Suppressor macrophage (primary cell): ENCODE results near the gene KLK6.
"Not testable (repeated sequence)": the region's sequence is repeated elsewhere in the genome, so short reads cannot be mapped to it uniquely, and the experiment has no call there.

Source experiments
- DNase-seq, 4 experiments: peaks; one replicate each; pipeline ENCODE4 v3.0.0-alpha.2; 2020 to 2022

The KLK6 gene

GRCh38 chr19:50984416-50984815 lies 15.0 kb upstream of the KLK6 start:
- DNase-seq: not testable (repeated sequence)

- DNase-seq: no peak
These were observed 14.4 kb upstream of the KLK6 start, which contains the start of gene KLK7 for GRCh38 chr19:50983625-50984292. Gene KLK7 (minus strand): TSS chr19:50983917. CDS start chr19:50982399, 1,518 bp downstream.

GRCh38 chr19:50982186-50982585 lies 12.8 kb upstream of the KLK6 start:
- no peak for DNase-seq

- no peak for DNase-seq
These were observed 12.3 kb upstream of the KLK6 start for GRCh38 chr19:50981587-50982146.

GRCh38 chr19:50980208-50980607 lies 10.8 kb upstream of the KLK6 start:
- DNase-seq: no peak

- DNase-seq: no peak
These were observed 10.4 kb upstream of the KLK6 start for GRCh38 chr19:50979758-50980157.

GRCh38 chr19:50978772-50979390 lies 9.5 kb upstream of the KLK6 start:
- DNase-seq: no peak

GRCh38 chr19:50977626-50978025 lies 8.2 kb upstream of the KLK6 start:
- DNase-seq: no peak

GRCh38 chr19:50975766-50976165 lies 6.4 kb upstream of the KLK6 start:
- DNase-seq: no peak

- no peak for DNase-seq
These were observed 5.5 kb upstream of the KLK6 start for GRCh38 chr19:50974702-50975556.

- no peak for DNase-seq
These were observed 3.5 kb upstream of the KLK6 start for GRCh38 chr19:50972795-50973376.

- DNase-seq: not testable (repeated sequence)
These were observed 419 bp upstream of the KLK6 start for GRCh38 chr19:50969810-50970209.

GRCh38 chr19:50968716-50969412 lies 527 bp downstream of the KLK6 start:
- DNase-seq: no peak

GRCh38 chr19:50967929-50968715 lies 1.3 kb downstream of the KLK6 start:
- no peak for DNase-seq

- no peak for DNase-seq
These were observed 5.1 kb downstream of the KLK6 start for GRCh38 chr19:50964266-50964665.

- no peak for DNase-seq
These were observed 6.0 kb downstream of the KLK6 start for GRCh38 chr19:50963381-50963780.

- DNase-seq: no peak
These were observed 7.1 kb downstream of the KLK6 start for GRCh38 chr19:50962245-50962644.

GRCh38 chr19:50959731-50960500 lies 9.5 kb downstream of the KLK6 start:
- no peak for DNase-seq

GRCh38 chr19:50957587-50957986 lies 11.8 kb downstream of the KLK6 start:
- DNase-seq: no peak

- DNase-seq: no peak
These were observed 16.5 kb downstream of the KLK6 start, which contains the start of gene KLK5 for GRCh38 chr19:50952910-50953309. Gene KLK5 (minus strand): TSS chr19:50953038. CDS start chr19:50952657, 381 bp downstream.
